Measurements from ENCODE around the gene CCL27.
"Not testable (repeated sequence)": the region's sequence is repeated elsewhere in the genome, so short reads cannot be mapped to it uniquely, and the experiment has no call there.

CCL27 gene

DNA sequence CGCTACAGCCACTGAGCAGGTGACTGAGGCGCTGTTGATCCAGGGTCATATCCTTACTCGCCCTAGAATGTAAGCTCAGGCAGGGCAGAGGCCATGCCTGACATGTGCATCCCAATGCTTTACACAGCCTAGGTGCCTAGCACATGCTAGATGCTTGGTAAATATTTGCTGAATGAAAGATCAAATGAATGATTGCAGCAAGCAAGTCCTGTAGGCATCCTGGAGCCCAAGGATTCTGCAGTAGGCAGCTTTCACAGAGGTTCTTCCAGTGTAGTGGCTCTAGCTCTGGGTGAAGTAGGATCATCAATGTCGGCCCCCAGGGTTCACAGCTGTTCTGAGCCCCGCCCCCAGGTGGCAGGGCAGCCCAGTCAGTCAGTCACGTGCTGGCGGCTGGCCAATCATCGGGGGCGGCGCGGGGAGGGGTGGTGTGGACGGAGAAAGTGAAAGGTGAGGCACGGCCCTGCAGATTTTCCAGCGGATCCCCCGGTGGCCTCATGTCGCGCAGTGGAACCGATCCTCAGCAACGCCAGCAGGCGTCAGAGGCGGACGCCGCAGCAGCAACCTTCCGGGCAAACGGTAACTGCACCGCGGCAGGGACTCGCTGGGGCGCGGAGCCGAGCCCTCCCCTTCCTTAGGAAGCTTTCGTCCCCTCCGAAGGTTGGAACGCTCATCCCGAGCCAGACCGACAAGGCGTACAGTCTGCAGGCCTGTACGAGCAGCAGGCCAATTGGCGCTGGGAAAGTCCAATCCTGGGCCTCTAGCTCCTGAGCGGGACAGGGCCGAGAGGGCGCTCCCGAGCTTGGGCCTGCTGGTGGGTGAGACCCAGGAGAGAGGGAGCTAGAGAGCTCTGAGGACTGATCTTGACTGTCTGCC is 16.0 kb downstream of the CCL27 start, which contains the start of gene GALT:
Gene GALT, plus strand, starts transcription at position 465 of the 873 bp plus-strand sequence. Its CDS starts 30 bp downstream, at position 495.
- peak within 1 kb of the TSS; percentile 93 for H3K4me3 ChIP-seq (ENCODE audit: low read depth, low read length)
- no peaks in the 10 kb centered on the region for H3K27me3 ChIP-seq
- DNase-seq, result peak; percentile 98
- TF ChIP-seq, protein P1, sequence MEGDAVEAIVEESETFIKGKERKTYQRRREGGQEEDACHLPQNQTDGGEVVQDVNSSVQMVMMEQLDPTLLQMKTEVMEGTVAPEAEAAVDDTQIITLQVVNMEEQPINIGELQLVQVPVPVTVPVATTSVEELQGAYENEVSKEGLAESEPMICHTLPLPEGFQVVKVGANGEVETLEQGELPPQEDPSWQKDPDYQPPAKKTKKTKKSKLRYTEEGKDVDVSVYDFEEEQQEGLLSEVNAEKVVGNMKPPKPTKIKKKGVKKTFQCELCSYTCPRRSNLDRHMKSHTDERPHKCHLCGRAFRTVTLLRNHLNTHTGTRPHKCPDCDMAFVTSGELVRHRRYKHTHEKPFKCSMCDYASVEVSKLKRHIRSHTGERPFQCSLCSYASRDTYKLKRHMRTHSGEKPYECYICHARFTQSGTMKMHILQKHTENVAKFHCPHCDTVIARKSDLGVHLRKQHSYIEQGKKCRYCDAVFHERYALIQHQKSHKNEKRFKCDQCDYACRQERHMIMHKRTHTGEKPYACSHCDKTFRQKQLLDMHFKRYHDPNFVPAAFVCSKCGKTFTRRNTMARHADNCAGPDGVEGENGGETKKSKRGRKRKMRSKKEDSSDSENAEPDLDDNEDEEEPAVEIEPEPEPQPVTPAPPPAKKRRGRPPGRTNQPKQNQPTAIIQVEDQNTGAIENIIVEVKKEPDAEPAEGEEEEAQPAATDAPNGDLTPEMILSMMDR (IDR thresholded peaks at IDR 0.05; ENCODE audit: low read depth, low read length), result peak; percentile 59
- H3K9me3 ChIP-seq, result no peaks in the 10 kb centered on the region
- peaks cover 12% of the 10 kb centered on the region for H3K4me1 ChIP-seq
- peaks cover 14% of the 10 kb centered on the region for H3K36me3 ChIP-seq

DNA sequence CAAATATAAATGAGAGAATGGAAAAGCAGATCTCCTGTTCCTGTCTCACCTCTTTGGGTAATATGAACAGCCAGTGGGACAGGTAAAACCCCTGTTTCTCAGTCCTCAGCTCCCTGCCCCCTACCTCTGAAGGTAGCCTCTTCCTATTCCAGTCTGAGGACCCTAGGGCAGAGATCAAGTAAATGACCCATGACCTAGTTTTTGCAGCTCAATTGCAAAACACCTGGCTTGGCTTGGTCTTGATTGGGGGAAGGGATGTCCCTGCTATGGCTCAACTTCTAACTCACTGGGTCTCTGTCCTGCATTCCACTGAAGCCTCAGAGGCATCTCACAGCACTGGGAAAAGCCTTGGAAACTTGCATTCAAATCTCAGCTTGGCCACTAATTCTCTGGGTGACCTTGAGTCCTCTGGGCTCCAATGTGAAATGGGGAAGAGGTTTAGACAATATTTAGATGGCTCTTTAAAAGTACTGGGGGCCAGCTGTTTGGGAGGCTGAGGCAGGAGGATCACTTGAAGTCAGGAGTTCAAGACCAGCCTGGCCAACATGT is 17.6 kb downstream of the CCL27 start:
- DNase-seq, result no peak
- TF ChIP-seq, protein P1 (IDR thresholded peaks at IDR 0.05; ENCODE audit: low read depth, low read length), result no peak
- H3K9me3 ChIP-seq, result no peaks in the 10 kb centered on the region
- peaks cover 14% of the 10 kb centered on the region for H3K36me3 ChIP-seq
- no peak overlapping the region for H3K4me3 ChIP-seq (ENCODE audit: low read depth, low read length)
- H3K4me1 ChIP-seq, result peaks cover 3% of the 10 kb centered on the region
- no peaks in the 10 kb centered on the region for H3K27me3 ChIP-seq

DNA sequence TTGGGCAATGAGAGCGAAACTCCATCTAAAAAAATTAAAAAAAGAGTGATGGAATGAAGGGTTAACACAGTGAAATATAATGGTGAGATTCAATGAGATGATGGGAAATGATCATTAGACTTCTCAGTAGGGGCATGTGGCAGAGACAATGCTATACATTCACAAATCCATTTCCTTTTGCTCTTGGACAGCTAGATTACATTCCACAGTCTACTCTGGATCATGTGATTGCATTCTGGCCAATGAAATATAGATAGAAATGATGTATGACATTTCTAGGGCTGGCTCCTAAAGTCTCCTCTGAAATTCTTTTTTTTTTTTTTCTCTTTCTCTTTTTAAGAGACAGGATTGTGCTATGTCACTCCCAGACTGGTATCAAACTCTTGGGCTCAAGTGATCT is 19.8 kb downstream of the CCL27 start:
- Histone ChIP-seq H3K27me3 (no peaks in the 10 kb centered on the region), H3K4me1 (peaks cover 8% of the 10 kb centered on the region), H3K4me3 (ENCODE audit: low read depth, low read length) (no peak overlapping the region), H3K36me3 (no peaks in the 10 kb centered on the region), H3K9me3 (no peaks in the 10 kb centered on the region)
- no peak for DNase-seq
- TF ChIP-seq, protein P1 (IDR thresholded peaks at IDR 0.05; ENCODE audit: low read depth, low read length), result no peak

DNA sequence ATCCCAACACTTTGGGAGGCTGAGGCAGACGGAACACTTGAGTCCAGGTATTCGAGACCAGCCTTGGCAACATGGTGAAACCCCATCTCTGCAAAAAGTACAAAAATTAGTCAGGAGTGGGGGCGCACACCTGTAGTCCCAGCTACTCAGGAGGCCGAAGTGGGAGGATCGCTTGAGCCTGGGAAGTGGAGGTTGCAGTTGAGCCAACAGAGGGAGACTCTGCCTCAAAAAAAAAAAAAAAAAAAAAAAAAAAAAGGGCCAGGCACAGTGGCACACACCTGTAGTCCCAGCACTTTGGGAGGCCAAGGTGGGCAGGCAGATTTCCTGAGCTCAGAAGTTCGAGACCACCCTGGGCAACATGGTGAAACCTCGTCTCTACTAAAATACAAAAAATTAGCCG is 23.1 kb downstream of the CCL27 start:
- not testable (repeated sequence) for DNase-seq; H3K9me3 ChIP-seq; H3K4me3 ChIP-seq (ENCODE audit: low read depth, low read length); H3K4me1 ChIP-seq; H3K27me3 ChIP-seq
- peaks cover 10% of the 10 kb centered on the region for H3K36me3 ChIP-seq

DNA sequence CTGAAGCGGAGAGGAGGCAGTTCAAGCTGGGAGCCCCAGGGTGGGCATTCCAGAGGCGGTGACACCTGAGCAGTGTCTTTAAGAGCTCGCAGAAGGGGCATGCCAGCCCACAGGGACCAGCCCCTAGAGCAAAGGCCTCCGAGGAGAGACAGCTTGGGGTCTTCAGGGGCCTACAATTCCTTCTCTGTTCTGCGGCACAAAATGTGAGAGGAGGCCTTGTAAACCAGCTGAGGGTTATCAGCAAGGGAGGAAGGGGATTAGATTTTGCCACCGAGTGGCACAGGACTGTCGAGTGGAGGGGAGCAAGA is 24.4 kb downstream of the CCL27 start:
- Histone ChIP-seq H3K36me3 (peaks cover 10% of the 10 kb centered on the region), H3K4me1 (peaks cover 5% of the 10 kb centered on the region), H3K9me3 (no peaks in the 10 kb centered on the region), H3K4me3 (ENCODE audit: low read depth, low read length) (peak overlapping the region; percentile 92), H3K27me3 (no peaks in the 10 kb centered on the region)
- TF ChIP-seq, protein P1 (IDR thresholded peaks at IDR 0.05; ENCODE audit: low read depth, low read length), result no peak
- DNase-seq, result no peak

DNA sequence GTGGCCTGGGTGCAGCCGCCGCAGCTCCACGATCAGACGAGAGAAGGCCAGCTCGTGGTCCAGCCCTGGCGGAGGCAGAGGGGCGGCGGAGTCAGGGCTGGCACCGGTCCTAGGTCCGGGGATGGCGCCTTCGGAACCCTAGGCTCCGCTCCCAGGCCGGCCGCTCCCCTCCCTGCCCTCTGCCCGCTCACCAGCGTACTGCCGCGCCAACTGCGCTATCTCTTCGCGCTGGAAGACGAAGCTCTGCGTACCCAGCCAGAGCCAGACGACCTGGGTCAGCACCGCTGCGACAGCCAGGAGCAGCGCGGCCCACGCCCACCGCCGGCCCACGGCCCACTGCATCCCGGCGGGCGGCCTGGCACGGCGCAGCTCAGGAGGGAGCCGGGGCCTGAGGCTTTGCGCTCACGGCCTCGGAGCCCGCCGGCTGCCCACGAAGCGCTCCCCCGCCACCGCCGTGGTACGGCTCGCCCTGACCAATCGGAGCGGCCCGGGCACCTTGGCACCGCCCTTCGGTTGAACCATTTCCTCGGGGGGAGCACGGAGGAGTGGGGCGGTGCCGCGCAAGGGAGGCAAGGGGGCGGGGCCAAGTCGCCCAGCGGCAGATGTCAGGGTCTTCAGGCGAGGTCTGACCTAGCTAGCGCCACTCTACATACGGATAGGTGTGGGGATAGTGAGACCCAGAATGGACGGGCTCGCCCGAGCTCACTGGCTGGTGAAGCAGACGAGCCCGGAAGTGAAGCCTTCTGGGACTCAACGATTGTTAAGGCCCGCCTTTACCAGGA is 24.9 kb downstream of the CCL27 start, which contains the start of gene SIGMAR1:
Gene SIGMAR1, minus strand, starts transcription at position 432 of the 782 bp plus-strand sequence. Its CDS starts 90 bp downstream, at position 342.
- TF ChIP-seq, protein P1 (IDR thresholded peaks at IDR 0.05; ENCODE audit: low read depth, low read length), result no peak
- H3K4me1 ChIP-seq, result peaks cover 5% of the 10 kb centered on the region
- H3K36me3 ChIP-seq, result peaks cover 10% of the 10 kb centered on the region
- no peaks in the 10 kb centered on the region for H3K9me3 ChIP-seq
- DNase-seq, result peak; percentile 97
- no peaks in the 10 kb centered on the region for H3K27me3 ChIP-seq
- H3K4me3 ChIP-seq (ENCODE audit: low read depth, low read length), result peak within 1 kb of the TSS; percentile 92

Data from BE2C (cell line).